Ectodermal cell (in vitro differentiated cells): Measurements from ENCODE around the gene PTCH1.
A peak's percentile ranks its signal among the peaks of the same experiment; 100 is the strongest.

Experiments used
- H3K27ac ChIP-seq: 2 replicates; pipeline ENCODE4 v1.7.0; 2013; ENCODE audit warnings: mild to moderate bottlenecking, low read depth, low read length; ENCODE audit not compliant: insufficient read depth, poor library complexity, severe bottlenecking
- H3K27me3 ChIP-seq: 2 replicates; pipeline ENCODE4 v1.7.0; 2013; ENCODE audit warnings: mild to moderate bottlenecking, low read length; ENCODE audit not compliant: insufficient read depth, control insufficient read depth, poor library complexity, severe bottlenecking
- H3K36me3 ChIP-seq: one replicate; pipeline ENCODE4 v1.7.0; 2013; ENCODE audit warnings: low read length; ENCODE audit not compliant: control insufficient read depth, insufficient read depth
- H3K4me1 ChIP-seq: one replicate; pipeline ENCODE4 v1.7.0; 2013; ENCODE audit warnings: low read length; ENCODE audit not compliant: control insufficient read depth, insufficient read depth
- H3K4me3 ChIP-seq: 2 replicates; pipeline ENCODE4 v1.7.0; 2013; ENCODE audit warnings: low read depth, low read length, control low read depth; ENCODE audit not compliant: insufficient read depth
- H3K9me3 ChIP-seq: 2 replicates; pipeline ENCODE4 v1.7.0; 2013; ENCODE audit warnings: mild to moderate bottlenecking, low read length, moderate library complexity; ENCODE audit not compliant: control insufficient read depth
- WGBS, 2 experiments: methylation state at CpG; one replicate each; pipeline ENCODE4 v1.1.7; 2013; ENCODE audit warnings: missing lambda C conversion rate in 2 of 2; 5-methylcytosine and 5-hydroxymethylcytosine counted together

Gene PTCH1

GRCh38 chr9:95513711-95514110, 3.1 kb downstream of the PTCH1 start:
- Histone ChIP-seq H3K27ac (no peak overlapping the region), H3K4me3 (no peak overlapping the region), H3K27me3 (peaks cover 70% of the 10 kb centered on the region), H3K4me1 (peaks cover 18% of the 10 kb centered on the region), H3K9me3 (no peaks in the 10 kb centered on the region), H3K36me3 (no peaks in the 10 kb centered on the region)
- 29 to 34% methylated on average over 4 of the region's 4 CpGs for WGBS, 2 experiments

- Histone ChIP-seq H3K27ac (no peak overlapping the region), H3K36me3 (no peaks in the 10 kb centered on the region), H3K4me3 (peak overlapping the region; percentile 76), H3K4me1 (peaks cover 18% of the 10 kb centered on the region), H3K27me3 (peaks cover 60% of the 10 kb centered on the region), H3K9me3 (no peaks in the 10 kb centered on the region)
- 4 to 8% methylated on average over 2 of the region's 2 CpGs for WGBS, 2 experiments
Measured at GRCh38 chr9:95512709-95513095, 4.1 kb downstream of the PTCH1 start.

GRCh38 chr9:95511952-95512708, 4.6 kb downstream of the PTCH1 start:
- peak overlapping the region; percentile 76 for H3K4me3 ChIP-seq
- WGBS, 2 experiments: 0 to 1% methylated on average over 27 to 30 of the region's 30 CpGs
- H3K9me3 ChIP-seq: no peaks in the 10 kb centered on the region
- H3K27ac ChIP-seq: peak overlapping the region; percentile 27
- no peaks in the 10 kb centered on the region for H3K36me3 ChIP-seq
- peaks cover 54% of the 10 kb centered on the region for H3K27me3 ChIP-seq
- peaks cover 12% of the 10 kb centered on the region for H3K4me1 ChIP-seq

GRCh38 chr9:95511616-95511931, 5.2 kb downstream of the PTCH1 start:
- peak overlapping the region; percentile 27 for H3K27ac ChIP-seq
- H3K9me3 ChIP-seq: no peaks in the 10 kb centered on the region
- peak overlapping the region; percentile 76 for H3K4me3 ChIP-seq
- H3K27me3 ChIP-seq: peaks cover 49% of the 10 kb centered on the region
- H3K4me1 ChIP-seq: peaks cover 10% of the 10 kb centered on the region
- WGBS, 2 experiments: 1 to 2% methylated on average over 6 of the region's 6 CpGs
- no peaks in the 10 kb centered on the region for H3K36me3 ChIP-seq

- 0% methylated on average over 102 of the region's 102 CpGs for WGBS, 2 experiments
- Histone ChIP-seq H3K27me3 (peaks cover 44% of the 10 kb centered on the region), H3K4me1 (peaks cover 10% of the 10 kb centered on the region), H3K27ac (peak overlapping the region; percentile 93), H3K9me3 (no peaks in the 10 kb centered on the region), H3K4me3 (peak overlapping the region; percentile 76), H3K36me3 (no peaks in the 10 kb centered on the region)
Measured at GRCh38 chr9:95510709-95511615, 5.8 kb downstream of the PTCH1 start.

- Histone ChIP-seq H3K4me1 (peaks cover 10% of the 10 kb centered on the region), H3K4me3 (peak overlapping the region; percentile 76), H3K27me3 (peaks cover 40% of the 10 kb centered on the region), H3K36me3 (no peaks in the 10 kb centered on the region), H3K27ac (peak overlapping the region; percentile 93), H3K9me3 (no peaks in the 10 kb centered on the region)
- WGBS, 2 experiments: 0 to 1% methylated on average over 33 to 37 of the region's 38 CpGs
Measured at GRCh38 chr9:95509851-95510708, 6.7 kb downstream of the PTCH1 start.

GRCh38 chr9:95508968-95509850, 7.6 kb downstream of the PTCH1 start:
- WGBS, 2 experiments: 0% methylated on average over 40 to 48 of the region's 48 CpGs
- Histone ChIP-seq H3K4me1 (peaks cover 10% of the 10 kb centered on the region), H3K36me3 (no peaks in the 10 kb centered on the region)

GRCh38 chr9:95508242-95508967, 8.4 kb downstream of the PTCH1 start:
- 0% methylated on average over 108 to 111 of the region's 111 CpGs for WGBS, 2 experiments
- Histone ChIP-seq H3K4me3 (peak overlapping the region; percentile 76), H3K27ac (peak overlapping the region; percentile 93), H3K9me3 (no peaks in the 10 kb centered on the region), H3K36me3 (no peaks in the 10 kb centered on the region), H3K27me3 (peaks cover 24% of the 10 kb centered on the region), H3K4me1 (peaks cover 6% of the 10 kb centered on the region)

More at GRCh38 chr9:95508968-95509850, 7.6 kb downstream of the PTCH1 start:
- H3K27me3 ChIP-seq: peaks cover 32% of the 10 kb centered on the region
- no peaks in the 10 kb centered on the region for H3K9me3 ChIP-seq
- peak overlapping the region; percentile 93 for H3K27ac ChIP-seq
- peak overlapping the region; percentile 76 for H3K4me3 ChIP-seq
